Right atrium auricular region (tissue), 2 donors: Measurements from ENCODE around the gene MATN1. TPM values are rescaled to one million over a fixed set of nuclear protein-coding genes. Genes with fewer than 3 reads are reported as not detected.

Experiments used
- DNase-seq: peaks from one replicate; pipeline ENCODE4 v3.0.0-alpha.2; 2019; ENCODE audit warnings: low spot score
- H3K27ac ChIP-seq, 2 donors: fragments of 200-600 bp; sonication (generic); 1 replicate in 1 of 2; 2 replicates in 1 of 2; pipeline ENCODE4 v1.5.1; 2016 to 2019
- H3K27me3 ChIP-seq, 2 donors: fragments of 200-600 bp; sonication (generic); one replicate each; pipeline versions ENCODE4 v1.5.1 to v1.6.0; 2017 to 2019
- H3K36me3 ChIP-seq: fragments of 200-600 bp; sonication (generic); one replicate; pipeline ENCODE4 v1.5.1; 2016
- H3K4me1 ChIP-seq, 2 donors: fragments of 200-600 bp; sonication (generic); one replicate each; pipeline versions ENCODE4 v1.5.1 to v1.6.0; 2017 to 2019
- H3K4me3 ChIP-seq, 2 donors: fragments of 200-600 bp; sonication (generic); 1 replicate in 1 of 2; 2 replicates in 1 of 2; pipeline ENCODE4 v1.5.1; 2017 to 2019; ENCODE audit warnings: mild to moderate bottlenecking in 1 of 2, moderate library complexity in 1 of 2
- H3K9me3 ChIP-seq, 2 donors: fragments of 200-600 bp; sonication (generic); one replicate each; pipeline ENCODE4 v1.5.1; 2019
- CTCF ChIP-seq, 2 donors: fragments of 200-600 bp; sonication (generic); IDR thresholded peaks; one replicate each; pipeline ENCODE4 v1.5.1; 2019; ENCODE audit warnings: antibody characterized with exemption in 2 of 2
- total RNA-seq, 2 donors: library from RNA; depleted of rRNA; stranded (reverse); fragments of >200 nt; gene quantifications; one replicate each; pipeline ENCODE4 v1.1.0, GENCODE V29; 2016

Gene MATN1
- total RNA-seq, 2 donors from 2014 or later, result not detected

- H3K27me3 ChIP-seq, result no peaks in the 10 kb centered on the region
Measured at GRCh38 chr1:30695439-30695841, 27.9 kb downstream of the MATN1 start.

DNA sequence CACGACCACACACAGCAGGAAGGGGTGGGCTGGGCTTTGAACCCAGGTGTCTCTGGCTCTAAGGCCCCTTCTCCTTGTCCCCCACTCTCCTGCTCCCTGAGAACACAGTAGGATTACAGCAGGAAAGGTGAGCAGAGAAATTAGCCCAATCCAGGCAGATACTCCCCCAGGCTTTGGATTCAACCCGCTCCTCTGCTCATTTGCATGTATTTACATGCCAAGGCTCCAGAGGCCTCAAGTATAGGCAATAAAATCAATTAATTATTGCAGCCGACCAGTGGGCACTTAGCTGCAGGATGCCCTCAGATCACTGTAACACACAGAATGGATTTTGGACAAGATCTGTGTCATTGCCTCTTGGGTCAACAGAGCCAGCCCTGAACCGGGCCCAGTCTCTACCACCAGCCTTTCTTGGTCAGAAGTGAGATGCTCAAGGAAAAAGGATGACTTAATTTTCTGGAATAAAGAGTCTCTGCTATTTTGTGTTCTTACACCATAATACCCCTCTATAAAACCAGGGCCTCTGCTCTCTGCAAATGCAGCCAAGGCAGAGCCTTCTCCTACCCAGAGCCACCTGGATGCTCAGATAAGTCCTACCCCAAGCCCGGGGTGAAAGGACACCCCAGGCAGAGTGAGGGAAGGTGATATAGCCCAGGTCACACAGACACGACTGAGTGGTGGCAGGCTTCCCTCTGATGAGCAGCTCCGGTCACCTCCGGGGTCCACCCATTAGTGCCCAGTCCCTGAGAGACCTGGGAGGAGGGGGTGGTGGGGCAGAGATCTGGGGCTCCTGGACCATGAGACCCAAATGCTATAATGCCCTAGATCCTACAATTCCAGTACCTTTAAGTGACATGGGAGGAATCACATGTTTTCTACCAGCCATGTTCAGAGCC is 28.9 kb downstream of the MATN1 start:
- TF ChIP-seq CTCF (IDR thresholded peaks at IDR 0.05), result no peak
- H3K27me3 ChIP-seq, result no peaks in the 10 kb centered on the region
- no peak for DNase-seq
- H3K9me3 ChIP-seq, result no peaks in the 10 kb centered on the region
- no peak overlapping the region for H3K4me3 ChIP-seq
- H3K36me3 ChIP-seq, result no peaks in the 10 kb centered on the region
- H3K4me1 ChIP-seq, result no peaks in the 10 kb centered on the region
- no peak overlapping the region for H3K27ac ChIP-seq

More at GRCh38 chr1:30695439-30695841, 27.9 kb downstream of the MATN1 start:
- no peak overlapping the region for H3K27ac ChIP-seq
- DNase-seq, result no peak
- H3K4me3 ChIP-seq, result no peak overlapping the region
- no peaks in the 10 kb centered on the region for H3K4me1 ChIP-seq
- no peaks in the 10 kb centered on the region for H3K9me3 ChIP-seq
- H3K36me3 ChIP-seq, result no peaks in the 10 kb centered on the region
- TF ChIP-seq CTCF (IDR thresholded peaks at IDR 0.05), result no peak

DNA sequence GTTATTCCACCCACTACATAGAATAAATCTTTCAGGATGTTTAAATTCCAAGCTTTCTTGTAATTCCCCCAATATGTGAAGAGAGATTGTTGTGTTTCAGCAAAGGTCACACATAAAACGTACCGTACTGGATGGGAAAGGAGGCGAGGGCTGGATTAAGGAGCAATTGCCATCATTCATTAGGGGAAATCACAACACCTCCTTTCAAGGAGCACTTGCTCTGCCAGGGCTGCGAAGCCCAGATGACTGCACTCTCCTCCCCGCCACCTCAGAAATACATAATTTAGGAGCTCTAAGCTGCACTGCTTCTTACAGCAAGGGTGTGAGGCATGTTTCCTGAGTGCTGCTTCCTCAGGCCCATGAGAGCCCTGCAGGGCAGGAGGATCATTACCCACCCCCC is 29.6 kb downstream of the MATN1 start:
- TF ChIP-seq CTCF (IDR thresholded peaks at IDR 0.05), result no peak
- H3K27ac ChIP-seq, result no peak overlapping the region
- no peaks in the 10 kb centered on the region for H3K36me3 ChIP-seq
- H3K27me3 ChIP-seq, result no peaks in the 10 kb centered on the region
- H3K9me3 ChIP-seq, result no peaks in the 10 kb centered on the region
- no peak for DNase-seq
- H3K4me1 ChIP-seq, result no peaks in the 10 kb centered on the region
- H3K4me3 ChIP-seq, result no peak overlapping the region

- Histone ChIP-seq H3K4me1 (no peaks in the 10 kb centered on the region), H3K27ac (no peak overlapping the region), H3K4me3 (no peak overlapping the region), H3K9me3 (no peaks in the 10 kb centered on the region), H3K36me3 (no peaks in the 10 kb centered on the region), H3K27me3 (no peaks in the 10 kb centered on the region)
- TF ChIP-seq CTCF (IDR thresholded peaks at IDR 0.05), result no peak
- DNase-seq, result no peak
Measured at GRCh38 chr1:30693366-30693765, 30.0 kb downstream of the MATN1 start.

- Histone ChIP-seq H3K4me1 (no peaks in the 10 kb centered on the region), H3K27me3 (no peaks in the 10 kb centered on the region), H3K9me3 (no peaks in the 10 kb centered on the region), H3K4me3 (no peak overlapping the region), H3K36me3 (no peaks in the 10 kb centered on the region), H3K27ac (no peak overlapping the region)
- no peak for DNase-seq
- no peak for TF ChIP-seq CTCF (IDR thresholded peaks at IDR 0.05)
Measured at GRCh38 chr1:30692948-30693301, 30.5 kb downstream of the MATN1 start.
